GM21576 (cell line): ENCODE measurements around the gene SYT3.
"Not testable (repeated sequence)": the region's sequence is repeated elsewhere in the genome, so short reads cannot be mapped to it uniquely, and the experiment has no call there.

Source experiments
- ATAC-seq: cut with Tn5 transposase; IDR thresholded peaks from one replicate; pipeline ENCODE4 v1.9.1; 2021; ENCODE audit warnings: mild to moderate bottlenecking, moderate library complexity; ENCODE audit not compliant: unreplicated experiment

Gene SYT3

DNA sequence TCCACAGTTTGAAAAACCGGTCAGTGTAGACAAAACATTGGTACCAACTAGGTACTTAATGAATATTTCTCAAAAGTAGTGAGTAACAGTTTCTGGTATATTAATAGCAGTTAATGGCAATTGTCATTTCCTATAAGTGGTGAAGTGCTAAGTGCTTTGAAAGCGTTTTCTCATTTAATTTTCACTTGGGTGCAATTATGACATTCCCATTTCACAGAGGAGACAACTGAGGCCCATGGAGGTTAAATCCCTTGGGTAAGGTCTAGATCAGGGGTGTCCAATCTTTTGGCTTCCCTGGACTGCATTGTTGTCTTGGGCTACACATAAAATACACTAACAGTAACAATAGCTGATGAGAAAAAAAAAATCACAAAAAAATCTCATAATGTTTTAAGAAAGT lies 687 bp upstream of the SYT3 start:
- ATAC-seq: no peak

GRCh38 chr19:50638600-50638999 lies 1.1 kb downstream of the SYT3 start:
- no peak for ATAC-seq

DNA sequence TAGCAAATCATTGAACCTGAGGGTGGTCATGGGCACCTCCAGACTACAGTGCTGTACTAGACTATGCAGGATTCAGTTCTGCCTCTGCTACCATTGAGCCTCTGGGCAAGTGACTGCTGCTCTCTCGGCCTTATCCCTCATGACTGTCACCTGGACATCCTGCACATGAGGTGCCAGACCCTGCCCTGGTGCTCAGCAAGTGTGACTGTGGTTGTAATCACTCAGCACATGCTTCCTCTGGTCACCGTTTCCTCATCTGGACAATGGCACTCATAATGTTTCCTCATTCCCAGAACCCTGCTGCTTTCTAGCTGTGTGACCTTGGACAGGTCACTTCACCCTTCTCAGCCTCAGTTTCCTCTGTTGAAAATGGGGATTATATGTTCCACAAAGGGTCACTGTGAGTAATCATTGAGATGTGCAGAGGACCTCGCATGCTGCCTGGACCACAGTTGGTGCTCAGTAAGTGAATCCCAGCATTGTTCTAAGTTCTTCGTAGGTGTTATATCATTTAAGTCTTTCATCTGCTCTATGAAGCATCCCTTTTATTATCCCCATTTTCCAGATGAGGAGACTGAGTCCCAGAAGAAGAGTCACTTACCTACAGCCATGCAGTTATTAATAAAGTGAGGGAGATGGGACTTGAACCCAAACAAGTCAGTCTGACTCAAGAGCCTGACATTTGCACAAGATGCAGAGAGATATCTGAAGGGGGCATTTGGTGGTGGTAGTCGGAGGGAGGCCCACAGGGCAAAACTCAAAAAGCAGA lies 3.2 kb downstream of the SYT3 start:
- ATAC-seq: no peak

DNA sequence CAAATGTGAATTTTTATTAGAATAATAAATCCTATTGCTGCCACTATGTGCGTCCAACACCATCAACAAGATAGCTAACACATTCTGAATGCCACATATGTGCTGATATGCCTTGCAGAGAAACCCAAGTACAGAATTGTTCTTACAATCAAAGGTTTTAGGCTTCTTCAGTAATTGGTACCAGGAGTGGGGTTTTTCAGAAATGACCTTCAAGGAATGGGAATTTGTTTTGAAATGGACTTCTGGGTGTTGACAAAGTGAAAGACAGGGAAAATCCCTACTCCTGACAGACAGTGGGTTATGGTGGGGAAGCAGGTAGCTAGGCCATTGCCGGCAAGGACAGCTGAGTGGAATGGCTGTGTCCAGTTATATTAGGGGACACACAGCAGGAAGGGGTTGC lies 5.7 kb downstream of the SYT3 start:
- no peak for ATAC-seq

- ATAC-seq: no peak
Measured at GRCh38 chr19:50633359-50633758, 6.3 kb downstream of the SYT3 start.

DNA sequence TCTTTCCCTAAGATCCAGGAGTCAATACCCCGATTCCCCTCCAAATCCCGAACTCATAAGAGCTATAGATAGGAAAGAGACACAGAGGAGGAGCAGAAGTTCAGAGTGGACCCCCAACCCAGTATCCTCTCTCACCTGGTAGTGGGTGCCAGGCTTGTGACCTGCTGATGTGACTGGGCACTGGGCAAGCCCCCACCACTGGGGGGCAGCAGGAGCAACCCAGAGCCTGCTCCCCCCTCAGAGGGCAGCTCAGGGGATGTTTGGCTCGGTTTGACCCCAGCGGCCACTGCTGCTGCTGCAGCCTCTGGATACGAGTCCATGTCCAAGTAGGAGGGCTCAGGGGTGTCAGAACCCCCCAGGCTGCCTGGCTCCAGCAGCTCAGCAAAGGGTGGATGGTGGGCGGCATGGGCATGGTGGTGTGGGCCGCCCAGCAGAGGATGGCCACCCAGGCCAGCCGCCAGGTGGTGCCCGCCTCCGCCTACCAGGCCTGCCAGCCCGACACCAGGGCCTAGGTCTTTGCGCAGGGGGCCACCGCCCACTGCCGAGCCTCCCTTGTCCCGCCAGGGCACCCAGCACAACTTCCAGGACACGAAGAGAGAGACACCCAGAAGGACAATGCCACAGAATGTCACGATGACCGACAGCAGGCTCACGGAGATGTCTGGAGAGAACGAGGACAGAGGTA lies 7.4 kb downstream of the SYT3 start:
- no peak for ATAC-seq

- no peak for ATAC-seq
Measured at GRCh38 chr19:50629801-50630200, 9.9 kb downstream of the SYT3 start.

DNA sequence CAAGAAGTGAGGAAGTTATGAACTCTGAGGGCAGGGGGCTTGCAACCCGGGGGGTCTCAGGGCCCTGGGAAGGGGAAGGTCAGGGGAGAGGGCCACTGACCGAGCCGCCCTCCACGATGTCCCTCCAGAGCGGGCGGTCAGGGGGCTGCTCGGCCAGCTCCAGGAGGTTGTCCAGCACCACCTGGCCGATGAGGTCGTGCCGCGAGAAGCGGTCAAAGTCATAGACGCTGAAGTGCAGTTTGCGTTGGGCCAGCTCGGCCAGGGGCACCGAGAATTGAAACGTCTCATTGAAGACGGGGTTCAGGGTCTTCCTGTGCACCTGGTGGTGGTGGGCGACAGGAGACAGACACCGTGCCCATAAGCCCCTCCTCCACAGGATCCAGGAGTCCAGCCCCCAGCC lies 10.5 kb downstream of the SYT3 start:
- no peak for ATAC-seq

DNA sequence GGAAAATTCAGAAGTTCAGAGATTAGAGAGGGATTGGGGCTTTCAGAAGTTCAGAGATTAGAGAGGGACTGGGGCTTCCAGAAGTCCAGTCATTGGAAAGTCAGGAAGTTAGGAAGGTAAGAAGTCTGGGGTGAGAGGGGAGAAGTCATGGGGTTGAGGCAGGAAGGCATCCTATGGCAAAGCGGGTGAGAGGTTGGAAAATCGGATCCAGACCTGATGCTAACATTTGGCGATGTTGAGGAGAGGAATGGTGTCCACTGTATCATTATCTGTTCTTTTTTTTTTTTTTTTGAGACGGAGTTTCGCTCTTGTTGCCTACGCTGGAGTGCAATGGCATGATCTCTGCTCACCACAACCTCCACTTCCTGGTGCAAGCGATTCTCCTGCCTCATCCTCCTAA lies 11.1 kb downstream of the SYT3 start:
- ATAC-seq: no peak

- no peak for ATAC-seq
Measured at GRCh38 chr19:50628146-50628545, 11.5 kb downstream of the SYT3 start.

DNA sequence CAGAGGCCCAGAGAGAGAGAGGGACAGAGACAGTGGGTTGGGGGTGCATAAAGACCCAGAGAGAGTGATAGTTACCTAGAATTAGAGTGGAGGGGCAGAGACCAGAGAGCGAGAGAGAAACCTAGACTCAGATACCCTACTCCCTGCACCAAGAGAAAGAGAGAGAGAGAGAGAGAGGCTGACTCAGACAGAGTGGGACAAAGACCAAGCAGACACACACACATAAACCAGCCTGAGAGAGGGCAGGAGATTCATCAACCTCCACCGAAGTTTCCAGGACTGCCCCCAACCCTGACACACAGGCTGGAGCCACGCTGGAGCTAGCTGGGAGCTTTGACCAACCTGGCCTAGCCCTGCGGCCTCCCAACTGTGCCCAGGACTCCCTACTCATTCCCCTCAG lies 12.9 kb downstream of the SYT3 start:
- no peak for ATAC-seq

GRCh38 chr19:50626011-50626410 lies 13.7 kb downstream of the SYT3 start:
- no peak for ATAC-seq

GRCh38 chr19:50624949-50625600 lies 14.6 kb downstream of the SYT3 start:
- ATAC-seq: no peak

DNA sequence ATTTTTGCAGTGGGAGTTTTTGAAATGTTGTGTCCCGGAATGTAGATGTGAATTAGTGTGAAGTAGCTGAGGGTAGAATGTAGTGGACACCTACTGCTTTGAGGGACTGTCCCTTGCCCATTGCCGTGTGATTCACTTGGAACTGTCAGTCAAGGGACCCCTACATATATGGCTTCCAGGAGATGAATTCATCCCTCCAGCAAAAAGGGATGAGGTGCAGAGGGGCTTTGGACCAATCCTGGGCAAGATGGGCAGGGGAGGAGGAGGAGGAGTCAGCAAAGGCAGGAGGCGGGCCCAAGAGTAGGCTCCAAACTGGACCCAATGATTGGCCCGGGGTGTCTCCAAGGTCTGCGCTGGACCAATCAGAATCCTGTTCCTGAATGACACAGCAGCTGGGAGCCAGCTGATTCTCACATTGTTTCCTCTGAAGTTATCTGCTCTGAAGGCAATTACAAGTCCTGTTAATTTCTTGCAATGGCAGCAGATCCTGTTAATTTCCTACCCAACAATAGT lies 19.2 kb downstream of the SYT3 start:
- ATAC-seq: not testable (repeated sequence)

DNA sequence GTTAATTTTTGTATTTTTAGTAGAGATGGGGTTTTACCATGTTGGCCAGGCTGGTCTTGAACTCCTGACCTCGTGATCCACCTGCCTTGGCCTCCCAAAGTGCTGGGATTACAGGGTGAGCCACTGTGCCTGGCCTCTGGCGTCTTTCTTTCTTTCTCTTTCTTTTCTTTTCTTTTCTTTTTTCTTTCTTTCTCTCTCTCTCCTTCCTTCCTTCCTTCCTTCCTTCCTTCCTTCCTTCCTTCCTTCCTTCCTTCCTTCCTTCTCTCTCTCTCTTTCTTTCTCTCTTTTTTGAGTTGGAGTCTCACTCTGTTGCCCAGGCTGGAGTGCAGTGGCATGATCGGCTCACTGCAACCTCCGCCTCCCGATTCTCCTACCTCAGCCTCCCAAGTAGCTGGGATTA lies 20.5 kb downstream of the SYT3 start:
- ATAC-seq: not testable (repeated sequence)

GRCh38 chr19:50618379-50618778 lies 21.3 kb downstream of the SYT3 start:
- ATAC-seq: not testable (repeated sequence)

- not testable (repeated sequence) for ATAC-seq
Measured at GRCh38 chr19:50612504-50613404, 26.9 kb downstream of the SYT3 start.

DNA sequence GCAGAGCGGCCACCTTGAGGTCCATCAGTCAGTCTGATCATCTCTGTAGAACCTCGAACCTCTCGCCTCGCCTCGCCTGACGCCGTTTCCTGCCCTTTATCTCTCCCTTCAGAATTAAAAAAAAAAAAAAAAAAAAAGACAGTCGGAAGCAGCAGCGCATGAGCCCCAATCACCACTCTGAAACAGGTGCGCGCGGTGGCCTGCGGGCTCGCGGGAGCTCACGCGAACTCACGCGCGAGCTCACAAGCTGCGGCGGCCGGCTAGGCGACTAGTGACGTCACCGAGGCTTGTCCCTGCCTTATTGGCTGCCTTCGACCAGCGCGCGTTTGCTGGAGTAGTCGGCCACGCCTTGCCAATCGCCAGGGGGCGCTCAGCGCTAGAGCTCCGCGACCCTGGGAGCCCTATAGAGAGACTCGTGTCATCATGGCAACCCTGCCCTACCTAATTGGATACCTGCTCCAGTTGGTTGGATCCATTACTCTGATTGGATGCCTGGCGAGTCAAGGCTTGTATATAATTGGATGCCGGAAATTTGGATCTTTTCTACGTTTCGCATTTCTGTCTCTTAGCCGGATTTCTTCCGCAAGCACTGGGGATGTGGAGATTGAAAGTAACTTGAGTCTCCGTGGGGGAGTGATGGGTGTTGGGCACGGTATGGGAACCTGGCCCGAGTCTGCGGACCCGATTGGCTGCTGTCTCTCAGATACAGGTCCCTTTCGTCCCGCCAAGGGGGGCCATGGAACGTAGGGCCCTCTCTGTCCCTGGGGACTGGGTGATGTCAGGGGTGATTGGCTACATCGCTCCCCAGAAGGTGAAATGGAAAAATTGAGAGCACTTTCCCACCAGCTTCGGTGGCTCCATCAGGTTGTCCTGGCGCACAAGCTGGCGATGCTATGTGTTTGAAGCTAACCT lies 31.6 kb downstream of the SYT3 start:
- no peak for ATAC-seq

- no peak for ATAC-seq
Measured at GRCh38 chr19:50607388-50607787, 32.3 kb downstream of the SYT3 start.
